ENCODE data around the gene CDKL4. TPM values are rescaled to one million over a fixed set of nuclear protein-coding genes. Genes with fewer than 3 reads are reported as not detected.

The CDKL4 gene
- total RNA-seq, 1 experiment from 2014 or later: not detected

DNA sequence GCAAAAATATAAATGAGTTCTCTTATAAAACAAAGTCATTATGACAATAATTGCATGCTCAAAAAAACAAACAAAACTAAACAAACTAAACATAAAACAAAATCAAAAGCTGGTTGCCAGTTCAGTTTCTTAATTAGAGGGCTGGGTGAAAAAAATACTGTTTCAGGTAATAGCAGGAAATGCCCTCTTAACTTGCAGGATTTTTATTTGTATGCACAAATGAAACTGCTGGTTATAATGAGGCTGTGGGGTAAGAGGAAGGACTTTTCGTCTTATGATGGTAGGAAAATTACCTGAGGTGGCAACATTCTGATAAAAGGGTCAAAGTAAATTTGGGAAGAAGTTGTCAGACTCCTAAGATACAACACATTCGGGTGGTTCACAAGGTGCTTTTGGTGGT, 21.5 kb upstream of the CDKL4 start:
- Histone ChIP-seq H3K9me3 (ENCODE audit: insufficient read depth, low read depth) (no peaks in the 10 kb centered on the region), H4K20me1 (ENCODE audit: insufficient read depth) (no peaks in the 10 kb centered on the region), H2AFZ (no peak overlapping the region), H3K79me2 (ENCODE audit: low read depth) (no peaks in the 10 kb centered on the region), H3K27me3 (ENCODE audit: insufficient read depth, low read depth) (no peaks in the 10 kb centered on the region), H3K4me2 (no peak overlapping the region), H3K4me3 (no peak overlapping the region), H3K4me1 (replicated peaks; ENCODE audit: insufficient read depth) (no peaks in the 10 kb centered on the region), H3K27ac (no peak overlapping the region), H3K36me3 (ENCODE audit: low read depth) (0 out of 2 replicates have a peak, but pooled peaks cover 3% of the 10 kb centered on the region), H3K9me2 (ENCODE audit: insufficient read depth) (no peaks in the 10 kb centered on the region), H3F3A (ENCODE audit: insufficient read depth, low read depth) (no peaks in the 10 kb centered on the region)
- no peak for DNase-seq
- intact Hi-C loops (cut with micrococcal nuclease; ENCODE audit: unreplicated experiment): no loop called here
- TF ChIP-seq, protein P1, sequence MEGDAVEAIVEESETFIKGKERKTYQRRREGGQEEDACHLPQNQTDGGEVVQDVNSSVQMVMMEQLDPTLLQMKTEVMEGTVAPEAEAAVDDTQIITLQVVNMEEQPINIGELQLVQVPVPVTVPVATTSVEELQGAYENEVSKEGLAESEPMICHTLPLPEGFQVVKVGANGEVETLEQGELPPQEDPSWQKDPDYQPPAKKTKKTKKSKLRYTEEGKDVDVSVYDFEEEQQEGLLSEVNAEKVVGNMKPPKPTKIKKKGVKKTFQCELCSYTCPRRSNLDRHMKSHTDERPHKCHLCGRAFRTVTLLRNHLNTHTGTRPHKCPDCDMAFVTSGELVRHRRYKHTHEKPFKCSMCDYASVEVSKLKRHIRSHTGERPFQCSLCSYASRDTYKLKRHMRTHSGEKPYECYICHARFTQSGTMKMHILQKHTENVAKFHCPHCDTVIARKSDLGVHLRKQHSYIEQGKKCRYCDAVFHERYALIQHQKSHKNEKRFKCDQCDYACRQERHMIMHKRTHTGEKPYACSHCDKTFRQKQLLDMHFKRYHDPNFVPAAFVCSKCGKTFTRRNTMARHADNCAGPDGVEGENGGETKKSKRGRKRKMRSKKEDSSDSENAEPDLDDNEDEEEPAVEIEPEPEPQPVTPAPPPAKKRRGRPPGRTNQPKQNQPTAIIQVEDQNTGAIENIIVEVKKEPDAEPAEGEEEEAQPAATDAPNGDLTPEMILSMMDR (conservative IDR thresholded peaks at IDR 0.05): no peak
- no peak for TF ChIP-seq EZH2 (IDR thresholded peaks at IDR 0.05; ENCODE audit: low read depth)
- ChIA-PET POLR2A (ENCODE audit: unreplicated experiment) (no interaction called here), CTCF (no interaction called here)
- BruUV-seq (replicated peaks): no TSS peak

DNA sequence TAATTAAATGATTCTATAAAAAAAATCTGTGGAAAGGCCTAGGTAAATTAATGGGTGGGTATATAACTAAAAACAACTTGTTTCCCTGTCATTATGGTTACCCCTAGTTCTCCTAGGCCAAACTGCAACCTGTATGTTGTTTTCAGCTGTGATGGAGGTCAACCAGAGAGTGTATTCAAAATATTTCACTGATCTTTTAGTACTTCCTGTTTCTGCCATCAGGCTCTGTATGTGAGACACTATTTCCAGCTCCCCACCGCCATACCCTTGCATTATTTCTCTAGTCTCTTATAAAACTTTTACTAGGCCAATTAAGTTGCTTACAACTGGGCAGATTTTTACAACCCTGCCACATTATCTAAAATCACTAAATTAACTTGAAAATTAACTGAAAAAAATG, 21.0 kb upstream of the CDKL4 start:
- intact Hi-C loops (cut with micrococcal nuclease; ENCODE audit: unreplicated experiment): loop anchor here (1.0 kb wide), 1 partner anchor 34 kb away; no protein-coding TSS in a partner anchor
- no peak overlapping the region for H3K4me3 ChIP-seq
- H4K20me1 ChIP-seq (ENCODE audit: insufficient read depth): no peaks in the 10 kb centered on the region
- H3K27ac ChIP-seq: no peak overlapping the region
- no peaks in the 10 kb centered on the region for H3F3A ChIP-seq (ENCODE audit: insufficient read depth, low read depth)
- H2AFZ ChIP-seq: no peak overlapping the region
- no peaks in the 10 kb centered on the region for H3K27me3 ChIP-seq (ENCODE audit: insufficient read depth, low read depth)
- no peak for TF ChIP-seq EZH2 (IDR thresholded peaks at IDR 0.05; ENCODE audit: low read depth)
- TF ChIP-seq, protein P1 (conservative IDR thresholded peaks at IDR 0.05): no peak
- no peak overlapping the region for H3K4me2 ChIP-seq
- no peaks in the 10 kb centered on the region for H3K9me3 ChIP-seq (ENCODE audit: insufficient read depth, low read depth)
- H3K79me2 ChIP-seq (ENCODE audit: low read depth): no peaks in the 10 kb centered on the region
- BruUV-seq (replicated peaks): no TSS peak
- CTCF ChIA-PET: no interaction called here
- H3K9me2 ChIP-seq (ENCODE audit: insufficient read depth): no peaks in the 10 kb centered on the region
- no peaks in the 10 kb centered on the region for H3K4me1 ChIP-seq (replicated peaks; ENCODE audit: insufficient read depth)
- 0 out of 2 replicates have a peak, but pooled peaks cover 3% of the 10 kb centered on the region for H3K36me3 ChIP-seq (ENCODE audit: low read depth)
- POLR2A ChIA-PET (ENCODE audit: unreplicated experiment): no interaction called here
- no peak for DNase-seq

DNA sequence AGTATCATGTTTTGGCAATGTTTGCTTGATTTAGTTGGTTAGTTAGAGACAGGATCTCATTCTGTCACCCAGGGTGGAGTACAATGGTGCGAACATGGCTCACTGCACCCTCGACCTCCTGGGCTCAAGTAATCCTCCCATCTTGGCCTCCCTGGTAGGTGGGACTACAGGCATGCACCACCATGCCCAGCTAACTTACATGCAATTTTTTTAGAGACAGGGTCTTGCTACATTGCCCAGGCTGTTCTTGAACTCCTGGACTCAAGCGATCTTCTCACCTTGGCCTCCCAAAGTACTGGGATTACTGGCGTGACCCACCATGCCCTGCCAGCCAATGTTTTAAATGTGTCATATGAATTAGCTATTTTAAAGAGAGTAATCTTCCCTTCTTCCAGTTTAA, 16.3 kb upstream of the CDKL4 start:
- Histone ChIP-seq H3K4me2 (no peak overlapping the region), H3K4me1 (replicated peaks; ENCODE audit: insufficient read depth) (no peaks in the 10 kb centered on the region), H4K20me1 (ENCODE audit: insufficient read depth) (no peaks in the 10 kb centered on the region), H2AFZ (no peak overlapping the region), H3K27ac (no peak overlapping the region), H3K4me3 (no peak overlapping the region), H3F3A (ENCODE audit: insufficient read depth, low read depth) (no peaks in the 10 kb centered on the region; the same call in 1 of the 2 replicates), H3K79me2 (ENCODE audit: low read depth) (no peaks in the 10 kb centered on the region), H3K9me3 (ENCODE audit: insufficient read depth, low read depth) (no peaks in the 10 kb centered on the region; the same call in 1 of the 2 replicates), H3K36me3 (ENCODE audit: low read depth) (0 out of 2 replicates have a peak, but pooled peaks cover 16% of the 10 kb centered on the region), H3K9me2 (ENCODE audit: insufficient read depth) (no peaks in the 10 kb centered on the region), H3K27me3 (ENCODE audit: insufficient read depth, low read depth) (no peaks in the 10 kb centered on the region)
- TF ChIP-seq, protein P1 (conservative IDR thresholded peaks at IDR 0.05): no peak
- ChIA-PET CTCF (no interaction called here), POLR2A (ENCODE audit: unreplicated experiment) (no interaction called here)
- DNase-seq: no peak
- no TSS peak for BruUV-seq (replicated peaks)
- intact Hi-C loops (cut with micrococcal nuclease; ENCODE audit: unreplicated experiment): no loop called here
